ENCODE results near the gene MOSMO. TPM values are rescaled to one million over a fixed set of nuclear protein-coding genes. Genes with fewer than 3 reads are reported as not detected.

MOSMO gene
- total RNA-seq, 1 donor from 2014 or later: 25.8 TPM

Other genes with a start within 250 kb of the MOSMO start
- gene NPIPB4, start 150.4 kb upstream of the MOSMO start, total RNA-seq (ENCODE audit: insufficient read depth, low replicate concordance): 83.3 TPM
- gene UQCRC2, start 54.8 kb upstream of the MOSMO start, total RNA-seq (ENCODE audit: insufficient read depth, low replicate concordance): 228 TPM
- 14.4 TPM for gene PDZD9, start 7.0 kb upstream of the MOSMO start, total RNA-seq (ENCODE audit: insufficient read depth, low replicate concordance)
- gene VWA3A, start 84.4 kb downstream of the MOSMO start, total RNA-seq (ENCODE audit: insufficient read depth, low replicate concordance): 0.72 TPM
- not detected for gene SDR42E2, start 154.4 kb downstream of the MOSMO start, total RNA-seq (ENCODE audit: insufficient read depth, low replicate concordance)
- gene EEF2K, start 198.2 kb downstream of the MOSMO start, total RNA-seq (ENCODE audit: insufficient read depth, low replicate concordance): 20.5 TPM

Data from umbilical cord (tissue), 1 donor.